Smooth muscle cell (in vitro differentiated cells): ENCODE results near the gene ENDOD1. TPM values are rescaled to one million over a fixed set of nuclear protein-coding genes. Genes with fewer than 3 reads are reported as not detected.
A peak's percentile ranks its signal among the peaks of the same experiment; 100 is the strongest.

ENCODE experiments used
- DNase-seq: peaks from one replicate; lab custom pipeline; 2025; ENCODE audit not compliant: unreplicated experiment; lab: John Stamatoyannopoulos, UW
- H2AFZ ChIP-seq: fragments of 200-600 bp; sonication (generic); 2 replicates; pipeline ENCODE4 v1.6.0; 2016; ENCODE audit warnings: antibody characterized with exemption, low read depth, mild to moderate bottlenecking
- H3F3A ChIP-seq: fragments of 200-600 bp; sonication (generic); 2 replicates; pipeline ENCODE4 v1.6.0; 2017; ENCODE audit warnings: antibody characterized with exemption, low read depth
- H3K27ac ChIP-seq: fragments of 200-600 bp; sonication (generic); 2 replicates; pipeline ENCODE4 v1.5.1; 2016; ENCODE audit warnings: low read depth, mild to moderate bottlenecking
- H3K27me3 ChIP-seq: fragments of 200-600 bp; sonication (generic); 2 replicates; pipeline ENCODE4 v1.6.1; 2016; ENCODE audit warnings: low read depth, mild to moderate bottlenecking
- H3K36me3 ChIP-seq: fragments of 200-600 bp; sonication (generic); 2 replicates; pipeline ENCODE4 v1.5.1; 2016; ENCODE audit warnings: low read depth
- H3K4me1 ChIP-seq: fragments of 200-600 bp; sonication (generic); 2 replicates; pipeline ENCODE4 v1.5.1; 2016; ENCODE audit warnings: low read depth
- H3K4me2 ChIP-seq: fragments of 200-600 bp; sonication (generic); 2 replicates; pipeline ENCODE4 v1.6.0; 2016; ENCODE audit warnings: mild to moderate bottlenecking
- H3K4me3 ChIP-seq: fragments of 200-600 bp; sonication (generic); 2 replicates; pipeline ENCODE4 v1.5.1; 2016; ENCODE audit warnings: mild to moderate bottlenecking
- H3K79me2 ChIP-seq: fragments of 200-600 bp; sonication (generic); 2 replicates; pipeline ENCODE4 v1.6.0; 2016; ENCODE audit warnings: low read depth, mild to moderate bottlenecking
- H3K9ac ChIP-seq: fragments of 200-600 bp; sonication (generic); 2 replicates; pipeline ENCODE4 v1.6.0; 2016; ENCODE audit warnings: low read depth
- H3K9me3 ChIP-seq: fragments of 200-600 bp; sonication (generic); replicated peaks from 2 replicates; pipeline ENCODE4 v1.5.1; 2016; ENCODE audit warnings: low read depth
- H4K20me1 ChIP-seq: fragments of 200-600 bp; sonication (generic); 2 replicates; pipeline ENCODE4 v1.6.0; 2016; ENCODE audit warnings: low read depth
- WGBS: methylation state at CpG from one replicate; pipeline ENCODE4 v1.1.7; 2016; ENCODE audit warnings: low lambda C conversion rate; 5-methylcytosine and 5-hydroxymethylcytosine counted together
- polyA plus RNA-seq: library from polyadenylated mRNA; unstranded; fragments of >200 nt; fragmentation: Nextera tagmentation; extraction: Ambion mirVana; gene quantifications from 2 replicates; pipeline ENCODE4 v1.2.1, GENCODE V29; 2016
- total RNA-seq: library from RNA; depleted of rRNA; stranded (reverse); fragments of >200 nt; gene quantifications from 2 replicates; pipeline ENCODE4 v1.2.3, GENCODE V29; 2014
- TF ChIP-seq, protein P1 (sequence below): fragments of 200-600 bp; sonication (generic); IDR thresholded peaks from 2 replicates; pipeline ENCODE4 v1.5.1; 2017; ENCODE audit warnings: borderline replicate concordance, mild to moderate bottlenecking, antibody characterized with exemption; ENCODE audit not compliant: insufficient read depth, poor library complexity, severe bottlenecking

ENDOD1 gene
- total and polyA plus RNA-seq, 2 experiments from 2014 or later, result 44.8 to 125 TPM

DNA sequence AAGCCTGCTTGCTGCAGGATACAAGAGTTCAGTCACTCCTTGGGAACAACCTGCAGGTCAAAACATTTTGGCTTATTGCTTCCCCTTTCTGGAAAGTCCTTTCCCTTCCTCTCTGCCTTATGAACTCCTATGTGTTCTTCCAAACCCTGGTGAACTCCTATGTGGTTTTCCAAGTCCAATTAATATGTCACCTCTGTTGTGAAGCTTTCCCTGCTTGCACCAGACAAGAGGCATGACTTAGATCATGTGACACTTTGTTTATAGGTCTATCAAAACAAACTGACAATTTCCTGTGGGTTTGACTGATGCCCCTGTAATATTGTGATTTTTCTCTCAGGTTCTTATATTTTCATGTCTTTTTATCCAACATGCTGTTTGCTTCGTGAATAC is 64.2 kb downstream of the ENDOD1 start:
- DNase-seq, result no peak
- H3K4me3 ChIP-seq, result no peak overlapping the region
- peaks cover 24% of the 10 kb centered on the region for H3F3A ChIP-seq
- H3K27me3 ChIP-seq, result no peaks in the 10 kb centered on the region
- WGBS, result 93% methylated on average over 1 of the region's 1 CpG
- peaks cover 17% of the 10 kb centered on the region for H3K4me1 ChIP-seq
- H2AFZ ChIP-seq, result no peak overlapping the region
- no peaks in the 10 kb centered on the region for H3K79me2 ChIP-seq
- no peaks in the 10 kb centered on the region for H3K9me3 ChIP-seq
- no peaks in the 10 kb centered on the region for H4K20me1 ChIP-seq
- peak overlapping the region; percentile 57 for H3K4me2 ChIP-seq
- no peaks in the 10 kb centered on the region for H3K36me3 ChIP-seq
- no peak overlapping the region for H3K27ac ChIP-seq
- TF ChIP-seq, protein P1, sequence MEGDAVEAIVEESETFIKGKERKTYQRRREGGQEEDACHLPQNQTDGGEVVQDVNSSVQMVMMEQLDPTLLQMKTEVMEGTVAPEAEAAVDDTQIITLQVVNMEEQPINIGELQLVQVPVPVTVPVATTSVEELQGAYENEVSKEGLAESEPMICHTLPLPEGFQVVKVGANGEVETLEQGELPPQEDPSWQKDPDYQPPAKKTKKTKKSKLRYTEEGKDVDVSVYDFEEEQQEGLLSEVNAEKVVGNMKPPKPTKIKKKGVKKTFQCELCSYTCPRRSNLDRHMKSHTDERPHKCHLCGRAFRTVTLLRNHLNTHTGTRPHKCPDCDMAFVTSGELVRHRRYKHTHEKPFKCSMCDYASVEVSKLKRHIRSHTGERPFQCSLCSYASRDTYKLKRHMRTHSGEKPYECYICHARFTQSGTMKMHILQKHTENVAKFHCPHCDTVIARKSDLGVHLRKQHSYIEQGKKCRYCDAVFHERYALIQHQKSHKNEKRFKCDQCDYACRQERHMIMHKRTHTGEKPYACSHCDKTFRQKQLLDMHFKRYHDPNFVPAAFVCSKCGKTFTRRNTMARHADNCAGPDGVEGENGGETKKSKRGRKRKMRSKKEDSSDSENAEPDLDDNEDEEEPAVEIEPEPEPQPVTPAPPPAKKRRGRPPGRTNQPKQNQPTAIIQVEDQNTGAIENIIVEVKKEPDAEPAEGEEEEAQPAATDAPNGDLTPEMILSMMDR, result no peak
- H3K9ac ChIP-seq, result no peak overlapping the region

DNA sequence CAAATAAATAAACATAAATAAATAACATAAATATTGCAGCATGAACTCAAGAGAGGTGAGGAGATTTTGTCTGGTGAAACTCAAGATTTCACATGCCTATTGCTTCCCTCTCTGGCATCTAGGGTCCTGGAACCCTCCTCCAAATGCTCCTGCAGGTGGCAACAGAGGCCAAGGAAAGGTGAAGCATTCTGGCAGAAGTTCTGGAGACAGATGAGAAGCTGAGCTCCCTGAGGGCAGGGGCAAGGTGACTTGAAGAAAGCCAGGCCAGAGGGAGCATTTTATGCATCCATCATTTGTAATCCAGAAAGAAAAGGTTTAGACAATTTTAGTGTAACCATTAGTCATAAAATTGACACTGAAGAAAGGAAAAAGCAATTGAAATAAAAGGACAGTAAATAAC is 64.9 kb downstream of the ENDOD1 start:
- H3K27ac ChIP-seq, result no peak overlapping the region
- no peak for DNase-seq
- peaks cover 20% of the 10 kb centered on the region for H3F3A ChIP-seq
- H3K4me3 ChIP-seq, result no peak overlapping the region
- no peaks in the 10 kb centered on the region for H3K36me3 ChIP-seq
- H3K4me2 ChIP-seq, result no peak overlapping the region
- no peak overlapping the region for H3K9ac ChIP-seq
- H4K20me1 ChIP-seq, result no peaks in the 10 kb centered on the region
- H3K9me3 ChIP-seq, result no peaks in the 10 kb centered on the region
- H3K79me2 ChIP-seq, result no peaks in the 10 kb centered on the region
- H3K4me1 ChIP-seq, result peaks cover 12% of the 10 kb centered on the region
- H3K27me3 ChIP-seq, result no peaks in the 10 kb centered on the region
- no peak overlapping the region for H2AFZ ChIP-seq
- TF ChIP-seq, protein P1, result peak; percentile 58

DNA sequence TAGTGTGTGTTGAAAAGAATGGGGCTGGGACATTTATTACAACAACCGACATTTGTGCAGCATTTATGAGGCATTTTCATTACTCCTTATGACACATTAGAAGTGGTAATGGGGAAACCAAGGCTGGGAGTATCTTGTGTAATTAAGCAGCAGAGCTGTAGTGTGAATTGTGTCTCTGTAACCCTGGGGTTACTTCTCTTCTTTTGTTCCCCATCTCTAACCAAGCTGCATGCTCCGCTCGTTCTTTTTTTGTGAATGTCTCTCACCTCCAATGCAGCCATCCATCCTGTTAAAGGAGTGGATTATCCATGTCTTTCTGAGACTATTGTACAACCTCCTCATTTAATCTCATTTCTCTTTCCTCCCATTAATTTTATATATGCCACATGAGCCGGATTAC is 65.7 kb downstream of the ENDOD1 start:
- Histone ChIP-seq H4K20me1 (no peaks in the 10 kb centered on the region), H2AFZ (no peak overlapping the region), H3K27me3 (no peaks in the 10 kb centered on the region), H3K9me3 (no peaks in the 10 kb centered on the region), H3K4me2 (no peak overlapping the region), H3K9ac (no peak overlapping the region), H3K4me3 (no peak overlapping the region), H3K36me3 (no peaks in the 10 kb centered on the region), H3K27ac (no peak overlapping the region), H3F3A (peaks cover 15% of the 10 kb centered on the region), H3K79me2 (no peaks in the 10 kb centered on the region), H3K4me1 (peaks cover 7% of the 10 kb centered on the region)
- TF ChIP-seq, protein P1, result no peak
- WGBS, result 97% methylated on average over 4 of the region's 4 CpGs
- no peak for DNase-seq

DNA sequence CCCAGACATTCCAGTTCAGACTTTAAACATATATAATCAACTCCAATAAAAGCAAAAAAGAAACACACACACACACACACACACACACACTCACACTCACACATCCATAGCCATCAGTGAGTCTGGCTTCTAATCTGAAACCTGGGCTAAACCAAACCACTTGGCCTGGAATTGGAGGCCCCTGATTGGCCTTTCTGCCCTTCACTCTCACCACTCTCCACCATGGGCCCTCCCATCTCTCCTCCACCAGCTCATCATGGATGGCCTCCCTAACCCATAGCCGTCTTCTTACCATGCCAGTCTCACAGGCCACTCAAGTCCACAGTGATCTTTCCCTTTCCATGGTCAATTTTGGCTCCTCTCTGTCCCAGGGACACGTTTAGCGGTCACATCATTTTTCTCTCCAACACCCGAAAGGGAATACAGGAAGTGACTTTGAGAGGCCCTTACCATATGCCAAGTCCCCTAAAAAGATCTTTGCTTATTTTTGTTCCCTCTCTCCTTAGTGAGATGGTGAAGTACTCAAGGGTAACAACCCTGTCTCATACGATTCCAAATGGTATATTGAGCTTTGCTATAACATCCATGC is 66.6 kb downstream of the ENDOD1 start:
- Histone ChIP-seq H2AFZ (no peak overlapping the region), H3K27me3 (no peaks in the 10 kb centered on the region), H3K9ac (no peak overlapping the region), H3K9me3 (no peaks in the 10 kb centered on the region), H3K36me3 (no peaks in the 10 kb centered on the region), H3K4me3 (no peak overlapping the region), H3K79me2 (no peaks in the 10 kb centered on the region), H3K4me1 (peaks cover 7% of the 10 kb centered on the region), H4K20me1 (no peaks in the 10 kb centered on the region), H3K27ac (peak overlapping the region; percentile 67), H3K4me2 (no peak overlapping the region), H3F3A (peaks cover 12% of the 10 kb centered on the region)
- no peak for DNase-seq
- 88% methylated on average over 5 of the region's 5 CpGs for WGBS
- TF ChIP-seq, protein P1, result no peak
